Measurements from ENCODE around the gene KCNH4.

The KCNH4 gene

GRCh38 chr17:42135664-42136653, 45.0 kb downstream of the KCNH4 start:
- no peak for DNase-seq (ENCODE audit: low read depth in 1 of 2, low spot score in 1 of 2)
- in situ Hi-C loops (cut with HindIII; ENCODE audit: low pct_unique_long_range_greater_than_20kb, low sequenced_read_pairs): no loop called here
- TF ChIP-seq JUND (IDR thresholded peaks at IDR 0.05; ENCODE audit: low read depth): no peak

GRCh38 chr17:42135151-42135550, 45.8 kb downstream of the KCNH4 start:
- no peak for TF ChIP-seq JUND (IDR thresholded peaks at IDR 0.05; ENCODE audit: low read depth)
- in situ Hi-C loops (cut with HindIII; ENCODE audit: low pct_unique_long_range_greater_than_20kb, low sequenced_read_pairs): no loop called here

GRCh38 chr17:42133461-42134041, 47.4 kb downstream of the KCNH4 start:
- TF ChIP-seq JUND (IDR thresholded peaks at IDR 0.05; ENCODE audit: low read depth): no peak
- in situ Hi-C loops (cut with HindIII; ENCODE audit: low pct_unique_long_range_greater_than_20kb, low sequenced_read_pairs): no loop called here
- DNase-seq (ENCODE audit: low read depth in 1 of 2, low spot score in 1 of 2): no peak

More at GRCh38 chr17:42135151-42135550, 45.8 kb downstream of the KCNH4 start:
- DNase-seq (ENCODE audit: low read depth in 1 of 2, low spot score in 1 of 2): no peak

- peak in 1 of 2 experiments; percentile 64 for DNase-seq (ENCODE audit: low read depth in 1 of 2, low spot score in 1 of 2)
- in situ Hi-C loops (cut with HindIII; ENCODE audit: low pct_unique_long_range_greater_than_20kb, low sequenced_read_pairs): no loop called here
- no peak for TF ChIP-seq JUND (IDR thresholded peaks at IDR 0.05; ENCODE audit: low read depth)
Measured at GRCh38 chr17:42132941-42133340, 48.0 kb downstream of the KCNH4 start.

GRCh38 chr17:42131981-42132432, 48.9 kb downstream of the KCNH4 start:
- DNase-seq (ENCODE audit: low read depth in 1 of 2, low spot score in 1 of 2): no peak
- no peak for TF ChIP-seq JUND (IDR thresholded peaks at IDR 0.05; ENCODE audit: low read depth)
- in situ Hi-C loops (cut with HindIII; ENCODE audit: low pct_unique_long_range_greater_than_20kb, low sequenced_read_pairs): no loop called here

- in situ Hi-C loops (cut with HindIII; ENCODE audit: low pct_unique_long_range_greater_than_20kb, low sequenced_read_pairs): no loop called here
- no peak for TF ChIP-seq JUND (IDR thresholded peaks at IDR 0.05; ENCODE audit: low read depth)
- no peak for DNase-seq (ENCODE audit: low read depth in 1 of 2, low spot score in 1 of 2)
Measured at GRCh38 chr17:42131232-42131631, 49.7 kb downstream of the KCNH4 start.

GRCh38 chr17:42130310-42130936, 50.5 kb downstream of the KCNH4 start:
- no peak for DNase-seq (ENCODE audit: low read depth in 1 of 2, low spot score in 1 of 2)
- no peak for TF ChIP-seq JUND (IDR thresholded peaks at IDR 0.05; ENCODE audit: low read depth)
- in situ Hi-C loops (cut with HindIII; ENCODE audit: low pct_unique_long_range_greater_than_20kb, low sequenced_read_pairs): no loop called here

- in situ Hi-C loops (cut with HindIII; ENCODE audit: low pct_unique_long_range_greater_than_20kb, low sequenced_read_pairs): no loop called here
- DNase-seq (ENCODE audit: low read depth in 1 of 2, low spot score in 1 of 2): no peak
- no peak for TF ChIP-seq JUND (IDR thresholded peaks at IDR 0.05; ENCODE audit: low read depth)
Measured at GRCh38 chr17:42129109-42129837, 51.7 kb downstream of the KCNH4 start.

GRCh38 chr17:42127414-42127813, 53.5 kb downstream of the KCNH4 start:
- no peak for TF ChIP-seq JUND (IDR thresholded peaks at IDR 0.05; ENCODE audit: low read depth)
- in situ Hi-C loops (cut with HindIII; ENCODE audit: low pct_unique_long_range_greater_than_20kb, low sequenced_read_pairs): no loop called here
- no peak for DNase-seq (ENCODE audit: low read depth in 1 of 2, low spot score in 1 of 2)

- no peak for TF ChIP-seq JUND (IDR thresholded peaks at IDR 0.05; ENCODE audit: low read depth)
- no peak for DNase-seq (ENCODE audit: low read depth in 1 of 2, low spot score in 1 of 2)
- in situ Hi-C loops (cut with HindIII; ENCODE audit: low pct_unique_long_range_greater_than_20kb, low sequenced_read_pairs): no loop called here
Measured at GRCh38 chr17:42126836-42127235, 54.1 kb downstream of the KCNH4 start.

- in situ Hi-C loops (cut with HindIII; ENCODE audit: low pct_unique_long_range_greater_than_20kb, low sequenced_read_pairs): no loop called here
- TF ChIP-seq JUND (IDR thresholded peaks at IDR 0.05; ENCODE audit: low read depth): no peak
- DNase-seq (ENCODE audit: low read depth in 1 of 2, low spot score in 1 of 2): no peak
Measured at GRCh38 chr17:42125565-42125964, 55.4 kb downstream of the KCNH4 start.

GRCh38 chr17:42124256-42124655, 56.7 kb downstream of the KCNH4 start:
- TF ChIP-seq JUND (IDR thresholded peaks at IDR 0.05; ENCODE audit: low read depth): no peak
- peak; percentile 57 for DNase-seq (ENCODE audit: low read depth in 1 of 2, low spot score in 1 of 2)
- in situ Hi-C loops (cut with HindIII; ENCODE audit: low pct_unique_long_range_greater_than_20kb, low sequenced_read_pairs): no loop called here
